Measurements from ENCODE around the gene IFI16. TPM values are rescaled to one million over a fixed set of nuclear protein-coding genes. Genes with fewer than 3 reads are reported as not detected.
A peak's percentile ranks its signal among the peaks of the same experiment; 100 is the strongest.

IFI16 gene
- polyA plus RNA-seq (2011; rRNA removed): 81.8 and 129 TPM in 2 replicates
- polyA minus RNA-seq (2011; rRNA and poly(A)+ RNA removed): 44.4 and 48.9 TPM in 2 replicates

DNA sequence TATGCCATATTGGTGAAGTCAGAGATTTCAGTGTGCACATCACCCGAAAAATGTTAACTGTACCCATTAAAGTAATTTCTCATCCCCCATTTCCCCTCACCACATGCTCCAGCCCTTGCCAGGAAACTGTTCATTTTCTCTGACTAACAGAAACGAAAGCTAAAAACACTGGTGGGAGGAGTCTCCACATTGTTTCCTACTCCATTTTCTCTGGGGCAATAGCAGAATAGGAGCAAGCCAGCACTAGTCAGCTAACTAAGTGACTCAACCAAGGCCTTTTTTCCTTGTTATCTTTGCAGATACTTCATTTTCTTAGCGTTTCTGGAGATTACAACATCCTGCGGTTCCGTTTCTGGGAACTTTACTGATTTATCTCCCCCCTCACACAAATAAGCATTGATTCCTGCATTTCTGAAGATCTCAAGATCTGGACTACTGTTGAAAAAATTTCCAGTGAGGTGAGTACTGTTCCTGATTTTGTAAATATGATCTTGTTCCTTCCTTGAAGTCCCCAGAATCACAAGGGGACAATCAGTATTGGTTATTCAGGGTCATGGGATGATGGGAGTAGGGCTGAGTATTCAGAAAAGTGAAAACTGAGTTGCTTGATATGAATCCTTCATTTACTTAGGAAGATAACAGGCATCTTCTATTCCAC lies at the start of gene IFI16:
IFI16 (plus strand) TSS at position 204 of the 658 bp plus-strand sequence. CDS start 4,774 bp downstream, outside the sequence.
- CTCF ChIA-PET: interaction anchor here (0.6 to 1.9 kb wide), 5 partner anchors 10 to 63 kb away, joined by 3 to 6 read pairs (median 3); no protein-coding TSS in a partner anchor
- TF ChIP-seq CTCF (IDR thresholded peaks at IDR 0.05; ENCODE audit: insufficient read depth, low read depth, low read length): no peak
- peak; percentile 83 for DNase-seq (ENCODE audit: low read depth)
- Histone ChIP-seq H3K4me3 (ENCODE audit: low read depth, low read length) (peak within 1 kb of the TSS; percentile 48), H3K27me3 (ENCODE audit: control insufficient read depth, insufficient read depth, low read length) (no peaks in the 10 kb centered on the region), H3K36me3 (ENCODE audit: control insufficient read depth, insufficient read depth, low read length) (0 out of 2 replicates have a peak, but pooled peaks cover 1% of the 10 kb centered on the region)
- POLR2A ChIA-PET: interaction anchor here (0.6 to 1.0 kb wide), 4 partner anchors 10 to 1920 kb away, joined by 3 to 5 read pairs (median 4); no protein-coding TSS in a partner anchor

DNA sequence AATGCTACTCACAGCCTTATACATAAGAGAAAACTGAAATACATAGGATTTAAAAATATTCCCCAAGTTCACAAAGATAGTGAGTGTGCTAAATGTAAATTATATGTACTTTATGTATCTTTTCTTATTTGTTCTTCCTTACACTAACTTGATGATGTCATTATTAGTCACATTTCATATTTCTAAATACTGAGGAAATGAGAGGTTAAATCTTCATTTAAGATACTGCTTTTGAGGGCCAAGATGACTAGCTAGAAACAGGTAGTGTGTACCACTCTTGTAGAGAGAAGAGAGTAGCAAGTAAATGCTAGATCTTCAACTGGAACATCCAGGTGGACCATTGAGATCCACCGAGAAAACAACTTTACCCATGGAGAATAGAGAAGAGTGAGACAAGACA lies 48.5 kb upstream of the IFI16 start:
- no peak for TF ChIP-seq CTCF (IDR thresholded peaks at IDR 0.05; ENCODE audit: insufficient read depth, low read depth, low read length)
- Histone ChIP-seq H3K36me3 (ENCODE audit: control insufficient read depth, insufficient read depth, low read length) (no peaks in the 10 kb centered on the region), H3K27me3 (ENCODE audit: control insufficient read depth, insufficient read depth, low read length) (no peaks in the 10 kb centered on the region; the same call in 1 of the 2 replicates), H3K4me3 (ENCODE audit: low read depth, low read length) (no peak overlapping the region)
- POLR2A ChIA-PET: no interaction called here
- no peak for DNase-seq (ENCODE audit: low read depth)
- CTCF ChIA-PET: interaction anchor here (0.6 to 1.6 kb wide), 4 partner anchors 14 to 571 kb away, joined by 3 to 5 read pairs (median 4); no protein-coding TSS in a partner anchor

DNA sequence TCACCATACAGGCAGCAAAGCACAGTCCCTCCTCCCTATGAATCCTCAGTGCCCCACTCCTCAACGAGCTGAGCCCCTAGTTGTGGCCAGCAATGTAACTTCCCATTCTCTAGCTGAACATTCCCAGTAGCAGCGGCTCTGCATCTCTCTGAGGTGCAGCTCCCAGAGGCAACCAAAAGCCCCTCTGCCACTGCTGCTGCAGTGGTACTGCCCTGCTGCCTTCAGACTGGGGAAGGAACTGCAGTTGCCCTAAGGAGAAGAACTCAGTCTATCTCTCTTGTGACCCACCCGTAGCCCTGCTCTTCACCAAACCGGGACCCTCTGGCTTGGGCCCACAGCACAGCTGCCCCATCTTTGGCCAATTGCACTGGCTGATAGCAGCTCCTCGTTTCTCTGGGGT lies 46.7 kb upstream of the IFI16 start:
- no peak for DNase-seq (ENCODE audit: low read depth)
- ChIA-PET CTCF (no interaction called here), POLR2A (no interaction called here)

GRCh38 chr1:158969166-158969565 lies 40.5 kb upstream of the IFI16 start:
- TF ChIP-seq CTCF (IDR thresholded peaks at IDR 0.05; ENCODE audit: insufficient read depth, low read depth, low read length): no peak
- Histone ChIP-seq H3K36me3 (ENCODE audit: control insufficient read depth, insufficient read depth, low read length) (no peaks in the 10 kb centered on the region), H3K27me3 (ENCODE audit: control insufficient read depth, insufficient read depth, low read length) (no peaks in the 10 kb centered on the region), H3K4me3 (ENCODE audit: low read depth, low read length) (no peak overlapping the region)
- ChIA-PET CTCF (no interaction called here), POLR2A (no interaction called here)
- DNase-seq (ENCODE audit: low read depth): no peak

More for the DNA sequence above, 46.7 kb upstream of the IFI16 start:
- Histone ChIP-seq H3K27me3 (ENCODE audit: control insufficient read depth, insufficient read depth, low read length) (no peaks in the 10 kb centered on the region; the same call in 1 of the 2 replicates), H3K36me3 (ENCODE audit: control insufficient read depth, insufficient read depth, low read length) (no peaks in the 10 kb centered on the region), H3K4me3 (ENCODE audit: low read depth, low read length) (no peak overlapping the region)
- no peak for TF ChIP-seq CTCF (IDR thresholded peaks at IDR 0.05; ENCODE audit: insufficient read depth, low read depth, low read length)

DNA sequence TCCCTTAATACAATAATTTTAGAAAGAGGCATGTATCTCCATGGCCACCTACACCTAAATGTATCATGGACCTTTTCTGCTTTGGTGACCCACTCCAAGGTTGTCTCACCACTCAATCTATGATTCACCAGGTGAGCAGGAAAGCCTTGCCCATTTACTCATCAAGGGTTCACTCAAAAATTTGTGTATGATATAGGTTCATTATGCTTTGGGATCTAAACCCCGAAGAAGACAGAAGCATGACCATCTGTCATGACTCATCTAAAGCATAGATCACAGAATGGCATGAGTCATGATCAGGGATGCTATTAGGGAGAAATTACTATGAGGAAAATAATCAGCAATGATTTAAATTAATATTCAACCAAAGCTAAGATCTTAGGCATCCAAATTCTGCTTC lies 39.9 kb upstream of the IFI16 start:
- DNase-seq (ENCODE audit: low read depth): no peak
- TF ChIP-seq CTCF (IDR thresholded peaks at IDR 0.05; ENCODE audit: insufficient read depth, low read depth, low read length): no peak
- no peaks in the 10 kb centered on the region for H3K27me3 ChIP-seq (ENCODE audit: control insufficient read depth, insufficient read depth, low read length)
- no peaks in the 10 kb centered on the region for H3K36me3 ChIP-seq (ENCODE audit: control insufficient read depth, insufficient read depth, low read length)
- no peak overlapping the region for H3K4me3 ChIP-seq (ENCODE audit: low read depth, low read length)
- CTCF ChIA-PET: no interaction called here
- POLR2A ChIA-PET: no interaction called here

Measured in BJ (cell line).